PC-9 (cell line): ENCODE data around the gene DOCK6. TPM values are rescaled to one million over a fixed set of nuclear protein-coding genes. Genes with fewer than 3 reads are reported as not detected.

Source experiments
- BruUV-seq: library from RNA; stranded (reverse); fragments of 400-500 nt; replicated peaks from 2 replicates; lab custom pipeline; 2021; lab: Mats Ljungman, UMichigan
- CTCF ChIA-PET: fragments of 300-600 bp; sonication (Branson Sonifier 250); formaldehyde crosslinking; loops from one replicate; lab custom pipeline; 2022; ENCODE audit warnings: antibody characterized with exemption; lab: Charles Lee
- POLR2A ChIA-PET: fragments of 300-600 bp; sonication (Branson Sonifier 250); formaldehyde crosslinking; loops from one replicate; lab custom pipeline; 2022; ENCODE audit warnings: antibody characterized with exemption; ENCODE audit not compliant: unreplicated experiment; lab: Charles Lee
- DNase-seq, 2 experiments: peaks; one replicate each; pipeline versions ENCODE4 v3.0.0 to v3.0.0-alpha.2; 2015 to 2022; ENCODE audit warnings: mixed read lengths in 1 of 2
- H2AFZ ChIP-seq: fragments of 200-600 bp; sonication (generic); 2 replicates; pipeline ENCODE4 v1.8.1; 2017; ENCODE audit warnings: antibody characterized with exemption
- H3F3A ChIP-seq: fragments of 200-600 bp; sonication (generic); 2 replicates; pipeline ENCODE4 v1.8.1; 2017; ENCODE audit warnings: antibody characterized with exemption, mild to moderate bottlenecking, low read depth; ENCODE audit not compliant: insufficient read depth
- H3K27ac ChIP-seq: fragments of 200-600 bp; sonication (generic); 2 replicates; pipeline ENCODE4 v1.6.1; 2016; ENCODE audit warnings: mixed run types
- H3K27me3 ChIP-seq: fragments of 200-600 bp; sonication (generic); 2 replicates; pipeline ENCODE4 v1.6.1; 2016; ENCODE audit warnings: low read depth, mixed run types; ENCODE audit not compliant: insufficient read depth
- H3K36me3 ChIP-seq: fragments of 200-600 bp; sonication (generic); 2 replicates; pipeline ENCODE4 v1.6.1; 2016; ENCODE audit warnings: low read depth, mixed run types
- H3K4me1 ChIP-seq: fragments of 200-600 bp; sonication (generic); replicated peaks from 2 replicates; pipeline ENCODE4 v1.6.1; 2016; ENCODE audit warnings: mixed run types; ENCODE audit not compliant: insufficient read depth
- H3K4me2 ChIP-seq: fragments of 200-600 bp; sonication (generic); 2 replicates; pipeline ENCODE4 v1.6.1; 2017; ENCODE audit warnings: mixed run types
- H3K4me3 ChIP-seq: fragments of 200-600 bp; sonication (generic); 2 replicates; pipeline ENCODE4 v1.6.1; 2016; ENCODE audit warnings: mixed run types
- H3K79me2 ChIP-seq: fragments of 200-600 bp; sonication (generic); 2 replicates; pipeline ENCODE4 v1.6.1; 2017; ENCODE audit warnings: low read depth, mixed run types
- H3K9me2 ChIP-seq: fragments of 200-600 bp; sonication (generic); 2 replicates; pipeline ENCODE4 v1.8.1; 2017; ENCODE audit warnings: mild to moderate bottlenecking; ENCODE audit not compliant: insufficient read depth
- H3K9me3 ChIP-seq: fragments of 200-600 bp; sonication (generic); 2 replicates; pipeline ENCODE4 v1.8.1; 2016; ENCODE audit warnings: low read depth; ENCODE audit not compliant: insufficient read depth
- H4K20me1 ChIP-seq: fragments of 200-600 bp; sonication (generic); 2 replicates; pipeline ENCODE4 v1.8.1; 2017; ENCODE audit not compliant: insufficient read depth
- CTCF ChIP-seq: fragments of 200-600 bp; sonication (generic); conservative IDR thresholded peaks from 2 replicates; pipeline ENCODE4 v1.6.1; 2017; ENCODE audit warnings: mixed run types, antibody characterized with exemption, mild to moderate bottlenecking, moderate library complexity
- EZH2 ChIP-seq: fragments of 200-600 bp; sonication (generic); IDR thresholded peaks from 2 replicates; pipeline ENCODE4 v1.8.0; 2017; ENCODE audit warnings: antibody characterized with exemption, low read depth
- intact Hi-C: fragments of 100-400 bp; cut with micrococcal nuclease; formaldehyde crosslinking; loops from one replicate; pipeline ENCODE4 v1.10.0; 2022; ENCODE audit not compliant: unreplicated experiment
- total RNA-seq: library from RNA; stranded (reverse); gene quantifications from 2 replicates; pipeline ENCODE4 v1.2.3, GENCODE V29; 2021

Gene DOCK6
- total RNA-seq, 1 experiment from 2014 or later, result 32.5 TPM

GRCh38 chr19:11242864-11243797 lies 19.2 kb downstream of the DOCK6 start:
- H2AFZ ChIP-seq, result no peak overlapping the region
- CTCF ChIA-PET, result interaction anchor here (0.6 to 0.7 kb wide), 5 partner anchors 9 to 615 kb away, joined by 3 to 15 read pairs (median 3); no protein-coding TSS in a partner anchor
- BruUV-seq, result no TSS peak

GRCh38 chr19:11242025-11242424 lies 20.3 kb downstream of the DOCK6 start:
- no TSS peak for BruUV-seq
- no peaks in the 10 kb centered on the region for H3K9me2 ChIP-seq
- TF ChIP-seq EZH2 (no peak), CTCF (no peak)
- POLR2A ChIA-PET, result no interaction called here
- H4K20me1 ChIP-seq, result no peaks in the 10 kb centered on the region
- no peaks in the 10 kb centered on the region for H3K9me3 ChIP-seq
- peaks cover 4% of the 10 kb centered on the region; the same call in 1 of the 2 replicates for H3K36me3 ChIP-seq
- H3F3A ChIP-seq, result peaks cover 17% of the 10 kb centered on the region
- H3K4me2 ChIP-seq, result no peak overlapping the region
- CTCF ChIA-PET, result interaction anchor here (0.6 to 0.7 kb wide), 2 partner anchors 43 to 54 kb away, joined by 3 read pairs; no protein-coding TSS in a partner anchor
- no peak overlapping the region for H2AFZ ChIP-seq
- intact Hi-C loops, result no loop called here
- DNase-seq, result no peak
- no peaks in the 10 kb centered on the region for H3K79me2 ChIP-seq
- no peaks in the 10 kb centered on the region for H3K27me3 ChIP-seq
- H3K4me1 ChIP-seq, result no peaks in the 10 kb centered on the region
- no peak overlapping the region for H3K27ac ChIP-seq
- H3K4me3 ChIP-seq, result no peak overlapping the region

More at GRCh38 chr19:11242864-11243797, 19.2 kb downstream of the DOCK6 start:
- Histone ChIP-seq H3K4me3 (no peak overlapping the region), H3K27ac (no peak overlapping the region), H4K20me1 (no peaks in the 10 kb centered on the region), H3F3A (peaks cover 17% of the 10 kb centered on the region), H3K9me2 (no peaks in the 10 kb centered on the region), H3K4me1 (no peaks in the 10 kb centered on the region), H3K36me3 (peaks cover 4% of the 10 kb centered on the region; the same call in 1 of the 2 replicates), H3K4me2 (peak overlapping the region; percentile 64), H3K27me3 (no peaks in the 10 kb centered on the region), H3K79me2 (no peaks in the 10 kb centered on the region), H3K9me3 (no peaks in the 10 kb centered on the region)
- intact Hi-C loops, result no loop called here
- TF ChIP-seq EZH2 (no peak), CTCF (peak; percentile 91)
- POLR2A ChIA-PET, result no interaction called here
- peak; percentile 60 to 89 for DNase-seq

- Histone ChIP-seq H3K4me1 (no peaks in the 10 kb centered on the region), H3K4me3 (no peak overlapping the region), H3K9me3 (no peaks in the 10 kb centered on the region), H3K36me3 (peaks cover 4% of the 10 kb centered on the region; the same call in 1 of the 2 replicates), H3K79me2 (no peaks in the 10 kb centered on the region), H3K27ac (no peak overlapping the region), H3K9me2 (no peaks in the 10 kb centered on the region), H3K27me3 (no peaks in the 10 kb centered on the region), H4K20me1 (no peaks in the 10 kb centered on the region), H2AFZ (no peak overlapping the region), H3K4me2 (no peak overlapping the region), H3F3A (peaks cover 6% of the 10 kb centered on the region; the same call in 1 of the 2 replicates)
- TF ChIP-seq EZH2, result no peak
- TF ChIP-seq CTCF, result no peak
- DNase-seq, result no peak
- ChIA-PET CTCF (no interaction called here), POLR2A (no interaction called here)
- intact Hi-C loops, result no loop called here
- BruUV-seq, result no TSS peak
Measured at GRCh38 chr19:11240008-11240444, 22.3 kb downstream of the DOCK6 start.
